K562 (cell line): ENCODE measurements around the gene POLD4. TPM values are rescaled to one million over a fixed set of nuclear protein-coding genes. Genes with fewer than 3 reads are reported as not detected.

ENCODE experiments used
- ARHGAP35 ChIP-seq: fragments of 450-650 bp; IDR thresholded peaks from 2 replicates; pipeline ENCODE4 v1.6.1; 2018; ENCODE audit not compliant: partially characterized antibody
- CBX1 ChIP-seq: sonication (generic); IDR thresholded peaks from 2 replicates; pipeline ENCODE4 v1.6.1; 2016; ENCODE audit warnings: antibody characterized with exemption, low read depth, mild to moderate bottlenecking
- EP300 ChIP-seq: IDR thresholded peaks from 2 replicates; pipeline ENCODE4 v1.6.1; 2012; ENCODE audit warnings: low read length, improper control_type of control experiment
- HIVEP1 ChIP-seq: fragments of 250-450 bp; sonication (Bioruptor Pico); IDR thresholded peaks from 2 replicates; pipeline ENCODE4 v1.4.0; 2020; ENCODE audit warnings: mild to moderate bottlenecking
- IFI16 ChIP-seq: fragments of 250-450 bp; sonication (Bioruptor Pico); IDR thresholded peaks from 2 replicates; pipeline ENCODE4 v2.1.2; 2022; ENCODE audit warnings: mild to moderate bottlenecking, inconsistent platforms
- KDM2B ChIP-seq: fragments of 250-450 bp; sonication (Bioruptor Pico); IDR thresholded peaks from 2 replicates; pipeline ENCODE4 v1.8.0; 2021; ENCODE audit warnings: mild to moderate bottlenecking, moderate library complexity
- OTX1 ChIP-seq: fragments of 450-650 bp; formaldehyde crosslinking; IDR thresholded peaks from 2 replicates; pipeline ENCODE4 v1.4.0; 2022; ENCODE audit warnings: mild to moderate bottlenecking
- RBM17 ChIP-seq: fragments of 200-400 bp; formaldehyde crosslinking; IDR thresholded peaks from 2 replicates; pipeline ENCODE4 v1.6.1; 2017; ENCODE audit warnings: low read depth, mild to moderate bottlenecking, low read length, borderline replicate concordance
- RBM22 ChIP-seq: fragments of 200-400 bp; formaldehyde crosslinking; IDR thresholded peaks from 2 replicates; pipeline ENCODE4 v1.6.1; 2018; ENCODE audit warnings: low read length, low read depth; ENCODE audit not compliant: poor library complexity, severe bottlenecking
- SMARCA5 ChIP-seq: fragments of 450-650 bp; IDR thresholded peaks from 2 replicates; pipeline ENCODE4 v1.6.1; 2016
- SRSF7 ChIP-seq: fragments of 200-400 bp; formaldehyde crosslinking; optimal IDR thresholded peaks from 2 replicates; pipeline ENCODE3; 2017; ENCODE audit warnings: mild to moderate bottlenecking, low read depth, low read length
- TAF1 ChIP-seq: IDR thresholded peaks from 2 replicates; pipeline ENCODE4 v1.6.1; 2011; ENCODE audit warnings: mild to moderate bottlenecking, low read length, moderate library complexity; ENCODE audit not compliant: insufficient read depth, control insufficient read depth, severe bottlenecking; ENCODE audit errors: extremely low read depth
- TBP ChIP-seq: optimal IDR thresholded peaks from 2 replicates; pipeline ENCODE3; 2011; ENCODE audit warnings: low read depth, low read length, improper control_type of control experiment
- ZFP1 ChIP-seq: fragments of 450-650 bp; formaldehyde crosslinking; IDR thresholded peaks from 2 replicates; pipeline ENCODE4 v1.4.0; 2020; ENCODE audit warnings: mild to moderate bottlenecking, mixed read lengths
- ZNF212 ChIP-seq: fragments of 450-650 bp; formaldehyde crosslinking; IDR thresholded peaks from 2 replicates; pipeline ENCODE4 v1.4.0; 2020; ENCODE audit warnings: mild to moderate bottlenecking
- ZNF282 ChIP-seq: sonication (generic); formaldehyde crosslinking; IDR thresholded peaks from 2 replicates; pipeline ENCODE4 v1.8.1; 2023; ENCODE audit warnings: missing genetic modification reagents
- ZNF407 ChIP-seq: fragments of 450-650 bp; IDR thresholded peaks from 2 replicates; pipeline ENCODE4 v1.6.1; 2016; ENCODE audit warnings: low read depth
- ZNF41 ChIP-seq: fragments of 250-450 bp; sonication (Bioruptor Pico); conservative IDR thresholded peaks from 2 replicates; pipeline ENCODE4 v1.4.0; 2020; ENCODE audit warnings: mild to moderate bottlenecking
- polyA plus RNA-seq, 8 experiments: library from polyadenylated mRNA; depleted of rRNA in 4 of 8; stranded (reverse) in 5 of 8; unstranded in 3 of 8; fragments of >200 nt; fragmentation: Nextera tagmentation in 2 of 8; fragmentation: Illumina TruSeq in 1 of 8; extraction: Ambion mirVana in 2 of 8; extraction: Trizol in 1 of 8; gene quantifications; 2 replicates each; pipeline versions ENCODE4 v1.2.1 to v1.2.3, GENCODE V29; 2011 to 2014; ENCODE audit warnings: inconsistent platforms in 1 of 8, missing spikeins in 1 of 8
- total RNA-seq, 7 experiments: library from RNA; depleted of rRNA in 6 of 7; stranded (reverse); fragments of >200 nt in 6 of 7; fragmentation: Illumina TruSeq in 2 of 7; extraction: Trizol in 2 of 7; gene quantifications; 2 replicates each; pipeline versions ENCODE4 v1.2.1 to v1.2.3, GENCODE V29; 2011 to 2021; ENCODE audit warnings: low replicate concordance in 1 of 7
- TF ChIP-seq, protein P1 (sequence below): sonication (generic); formaldehyde crosslinking; IDR thresholded peaks from 2 replicates; pipeline ENCODE4 v1.8.0; 2022; ENCODE audit warnings: missing genetic modification reagents, mild to moderate bottlenecking, moderate library complexity, borderline replicate concordance

POLD4 gene
- total and polyA plus RNA-seq, 9 of the 15 experiments (the other 6 are each of a cell fraction or from before 2014, with no cell fraction given): 5.8 to 64.5 (median 18.3) TPM

GRCh38 chr11:67373648-67374570 is 20.6 kb upstream of the POLD4 start (continued):
- TF ChIP-seq ZNF407: no peak
- TF ChIP-seq RBM22: no peak
- no peak; the same call in 1 of the 2 replicates for TF ChIP-seq EP300
- no peak for TF ChIP-seq HIVEP1 (CRISPR knock-in tag)
- no peak for TF ChIP-seq ZNF41 (CRISPR knock-in tag)
- TF ChIP-seq RBM17: no peak
- no peak for TF ChIP-seq TBP
- no peak for TF ChIP-seq KDM2B (CRISPR knock-in tag)
- peak; percentile 88 for TF ChIP-seq SMARCA5
- TF ChIP-seq IFI16 (CRISPR knock-in tag): no peak
- peak; percentile 46 for TF ChIP-seq TAF1
- TF ChIP-seq ZNF282 (CRISPR knock-in tag): no peak
- TF ChIP-seq ZNF212 (CRISPR knock-in tag): no peak
- TF ChIP-seq ARHGAP35: no peak
- no peak for TF ChIP-seq SRSF7
- TF ChIP-seq, protein P1, sequence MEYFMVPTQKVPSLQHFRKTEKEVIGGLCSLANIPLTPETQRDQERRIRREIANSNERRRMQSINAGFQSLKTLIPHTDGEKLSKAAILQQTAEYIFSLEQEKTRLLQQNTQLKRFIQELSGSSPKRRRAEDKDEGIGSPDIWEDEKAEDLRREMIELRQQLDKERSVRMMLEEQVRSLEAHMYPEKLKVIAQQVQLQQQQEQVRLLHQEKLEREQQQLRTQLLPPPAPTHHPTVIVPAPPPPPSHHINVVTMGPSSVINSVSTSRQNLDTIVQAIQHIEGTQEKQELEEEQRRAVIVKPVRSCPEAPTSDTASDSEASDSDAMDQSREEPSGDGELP: peak; percentile 59; the same call in 1 of the 2 replicates
- TF ChIP-seq CBX1: no peak
- TF ChIP-seq ZFP1 (CRISPR knock-in tag): no peak
- TF ChIP-seq OTX1 (CRISPR knock-in tag): no peak
